WI38 (cell line): Measurements from ENCODE around the gene ASCL3.

Source experiments
- H3K4me3 ChIP-seq: 2 replicates; pipeline ENCODE4 v1.5.1; 2011; ENCODE audit warnings: low read depth, mild to moderate bottlenecking, control low read depth, low read length
- TF ChIP-seq, protein P1 (sequence below): IDR thresholded peaks from 2 replicates; pipeline ENCODE4 v1.5.1; 2012; ENCODE audit warnings: low read depth, mild to moderate bottlenecking, control low read depth, low read length

The ASCL3 gene

DNA sequence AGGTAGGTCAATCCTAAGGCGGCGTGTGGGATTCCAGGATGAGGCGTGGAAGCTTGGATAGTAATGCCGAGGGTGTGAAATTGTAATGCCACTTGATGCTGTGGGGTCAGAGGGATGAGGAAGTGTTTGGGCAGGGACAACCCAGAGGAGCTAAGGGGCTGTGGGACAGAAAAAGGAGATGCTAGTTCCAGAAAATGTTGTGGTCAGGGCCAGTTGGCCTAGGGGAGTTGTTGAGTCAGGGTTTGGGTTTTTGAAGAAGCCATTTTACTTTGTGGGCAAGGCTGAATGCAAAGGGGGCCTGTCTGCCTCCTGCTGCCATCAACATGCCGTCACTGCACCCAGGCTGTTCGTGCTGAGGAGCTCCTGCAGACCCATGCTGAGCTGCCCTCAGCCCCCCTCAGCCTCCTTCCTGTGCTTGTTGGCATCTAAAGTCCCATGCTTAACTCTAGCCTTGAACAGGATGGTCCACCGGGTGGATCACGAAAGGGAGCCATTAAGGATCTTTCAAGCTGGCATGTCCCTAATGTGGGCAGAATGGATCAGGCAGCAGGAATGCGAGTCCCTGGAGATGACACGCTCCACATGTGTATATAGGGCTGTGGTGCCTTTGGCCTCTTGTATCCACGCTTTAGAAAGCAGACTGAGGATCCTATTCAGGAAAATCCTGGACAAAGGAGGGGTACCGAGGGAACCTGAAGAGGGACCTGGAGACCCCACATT lies 12.2 kb downstream of the ASCL3 start:
- TF ChIP-seq, protein P1, sequence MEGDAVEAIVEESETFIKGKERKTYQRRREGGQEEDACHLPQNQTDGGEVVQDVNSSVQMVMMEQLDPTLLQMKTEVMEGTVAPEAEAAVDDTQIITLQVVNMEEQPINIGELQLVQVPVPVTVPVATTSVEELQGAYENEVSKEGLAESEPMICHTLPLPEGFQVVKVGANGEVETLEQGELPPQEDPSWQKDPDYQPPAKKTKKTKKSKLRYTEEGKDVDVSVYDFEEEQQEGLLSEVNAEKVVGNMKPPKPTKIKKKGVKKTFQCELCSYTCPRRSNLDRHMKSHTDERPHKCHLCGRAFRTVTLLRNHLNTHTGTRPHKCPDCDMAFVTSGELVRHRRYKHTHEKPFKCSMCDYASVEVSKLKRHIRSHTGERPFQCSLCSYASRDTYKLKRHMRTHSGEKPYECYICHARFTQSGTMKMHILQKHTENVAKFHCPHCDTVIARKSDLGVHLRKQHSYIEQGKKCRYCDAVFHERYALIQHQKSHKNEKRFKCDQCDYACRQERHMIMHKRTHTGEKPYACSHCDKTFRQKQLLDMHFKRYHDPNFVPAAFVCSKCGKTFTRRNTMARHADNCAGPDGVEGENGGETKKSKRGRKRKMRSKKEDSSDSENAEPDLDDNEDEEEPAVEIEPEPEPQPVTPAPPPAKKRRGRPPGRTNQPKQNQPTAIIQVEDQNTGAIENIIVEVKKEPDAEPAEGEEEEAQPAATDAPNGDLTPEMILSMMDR, result no peak

DNA sequence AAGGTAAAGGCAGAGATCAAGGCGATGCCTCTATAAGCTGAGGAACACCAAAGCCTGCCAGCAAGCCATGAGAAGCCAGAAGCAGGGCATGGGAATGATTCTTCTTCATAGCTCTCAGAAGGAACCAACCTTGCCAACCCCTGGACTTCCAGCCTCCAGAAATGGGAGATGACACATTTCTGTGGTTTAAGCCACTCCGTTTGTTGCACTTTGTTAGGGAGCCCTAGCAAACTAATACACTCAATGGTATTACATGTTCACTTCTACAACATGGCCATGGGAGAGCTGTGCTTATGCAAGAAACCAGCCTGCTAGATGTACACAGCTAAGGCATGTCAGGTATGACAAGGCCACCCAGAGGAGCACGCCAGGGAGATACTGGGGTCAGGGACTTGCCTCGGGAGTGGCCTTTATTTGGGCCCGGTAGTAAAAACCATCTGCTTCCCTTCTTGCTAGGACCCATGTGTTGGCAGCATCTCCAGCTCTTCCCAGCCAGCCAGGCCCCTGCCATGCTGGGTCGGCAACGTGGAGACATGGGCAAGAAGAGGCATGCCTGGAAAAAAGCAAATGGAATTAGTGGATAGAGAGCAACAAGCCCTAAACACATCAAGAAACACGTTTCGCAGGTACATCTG lies 13.7 kb downstream of the ASCL3 start:
- H3K4me3 ChIP-seq, result no peak overlapping the region
- TF ChIP-seq, protein P1, result no peak

More for the DNA sequence above, 12.2 kb downstream of the ASCL3 start:
- no peak overlapping the region for H3K4me3 ChIP-seq

DNA sequence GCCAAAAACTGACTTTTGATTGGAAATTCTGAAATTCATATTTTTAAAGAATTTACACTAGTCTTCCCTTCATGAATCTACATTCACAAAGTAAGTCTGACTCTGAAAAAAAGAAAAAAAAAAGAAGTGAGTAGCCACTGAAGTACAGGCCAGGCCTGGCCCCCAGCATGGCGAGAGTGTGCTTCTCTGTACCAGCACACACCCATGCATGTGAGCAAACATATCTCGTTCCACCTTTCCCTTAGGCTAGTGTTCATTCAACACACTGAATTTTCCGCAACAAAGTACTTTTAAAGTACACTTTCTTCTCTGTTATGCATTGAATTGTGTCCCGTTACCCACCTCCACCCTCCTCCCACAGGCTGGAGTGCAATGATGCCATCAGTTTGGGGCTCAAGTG lies 14.6 kb downstream of the ASCL3 start:
- TF ChIP-seq, protein P1, result no peak

DNA sequence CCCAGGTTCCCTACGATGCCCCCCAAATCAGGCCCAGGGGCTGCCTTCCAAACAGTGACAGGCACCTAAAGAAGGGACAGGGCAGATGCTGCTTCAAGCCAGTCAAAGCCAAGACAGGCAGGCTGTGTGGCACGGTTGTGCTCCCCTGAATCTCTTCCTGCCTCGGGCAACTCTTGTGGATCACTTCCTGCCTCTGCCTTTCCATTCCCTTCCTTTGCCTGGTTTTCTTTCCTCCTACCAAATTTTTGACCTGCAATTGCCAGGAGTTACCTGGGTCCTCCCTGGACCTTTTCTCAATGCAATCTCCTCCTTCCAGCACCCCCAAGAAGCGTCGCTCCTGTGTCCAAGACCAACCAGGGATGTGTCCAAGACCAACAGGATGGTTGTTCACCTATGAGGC lies 15.6 kb downstream of the ASCL3 start:
- TF ChIP-seq, protein P1, result no peak
- no peak overlapping the region for H3K4me3 ChIP-seq

More for the DNA sequence above, 14.6 kb downstream of the ASCL3 start:
- H3K4me3 ChIP-seq, result no peak overlapping the region

DNA sequence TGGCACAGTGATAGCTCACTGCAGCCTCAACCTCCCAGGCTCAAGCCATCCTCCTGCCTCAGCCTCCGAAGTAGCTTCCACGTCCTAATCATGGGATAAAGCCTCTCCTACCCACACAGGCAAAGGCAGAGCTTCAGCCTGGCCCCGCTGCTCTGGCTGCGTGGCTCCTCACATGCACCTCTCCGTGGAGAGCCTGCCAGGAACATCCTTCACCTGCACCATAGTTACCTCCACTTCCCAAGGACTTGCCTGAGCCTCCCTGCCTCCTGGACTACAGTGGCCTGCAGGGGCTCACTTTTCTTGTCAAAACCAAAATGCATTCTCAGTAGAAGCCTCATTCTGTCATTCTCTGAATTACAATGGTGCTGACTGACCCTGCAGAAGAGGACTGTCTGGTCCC lies 16.6 kb downstream of the ASCL3 start:
- TF ChIP-seq, protein P1, result no peak
- H3K4me3 ChIP-seq, result no peak overlapping the region

DNA sequence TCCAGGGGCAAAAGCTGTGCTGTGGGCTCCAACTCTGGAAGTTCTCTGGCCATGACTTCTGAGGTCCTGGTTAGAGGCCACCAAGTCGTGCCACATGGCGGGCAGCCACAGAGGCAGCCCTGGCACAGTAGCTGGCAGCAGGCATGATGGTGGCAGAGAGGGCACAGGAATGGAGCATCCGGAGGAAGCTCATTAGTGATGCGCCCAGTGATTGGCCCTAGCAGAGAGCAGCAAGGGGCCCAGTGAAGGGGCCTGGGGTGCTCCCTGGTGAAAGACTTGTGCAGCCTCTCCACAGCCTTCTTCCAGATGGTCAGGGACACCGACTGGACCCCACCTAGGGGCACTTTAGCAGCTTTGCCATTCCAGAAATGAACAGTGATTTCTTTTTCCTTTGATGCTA lies 17.1 kb downstream of the ASCL3 start:
- H3K4me3 ChIP-seq, result no peak overlapping the region
- TF ChIP-seq, protein P1, result no peak

DNA sequence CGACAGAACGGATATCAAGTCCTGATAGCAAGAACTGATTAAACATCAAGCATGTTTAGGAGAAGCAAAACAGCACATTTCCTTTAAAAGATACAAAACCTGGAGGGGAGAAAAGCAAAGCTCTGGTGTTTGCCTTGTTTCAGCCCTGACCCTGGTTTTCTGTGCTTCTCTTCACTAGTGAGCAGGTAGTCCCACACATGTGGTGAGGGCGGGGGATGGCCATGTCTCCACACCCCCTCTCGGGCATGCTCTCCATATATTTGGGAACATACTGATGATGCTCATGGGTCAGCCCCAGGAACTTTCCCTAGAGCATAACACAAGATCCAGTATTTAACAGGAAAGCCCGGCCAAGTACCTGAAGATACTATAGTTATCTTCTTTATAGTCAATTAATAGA lies 20.1 kb downstream of the ASCL3 start:
- TF ChIP-seq, protein P1, result no peak

More for the DNA sequence above, 20.1 kb downstream of the ASCL3 start:
- H3K4me3 ChIP-seq, result no peak overlapping the region
